Endothelial cell of umbilical vein (primary cell): ENCODE results near the gene KLF15. TPM values are rescaled to one million over a fixed set of nuclear protein-coding genes. Genes with fewer than 3 reads are reported as not detected.

ENCODE experiments used
- BruUV-seq: library from RNA; stranded (reverse); fragments of 400-500 nt; replicated peaks from 2 replicates; lab custom pipeline; 2021; lab: Mats Ljungman, UMichigan
- CTCF ChIA-PET: fragments of 300-600, 350-600 bp; sonication (Branson Sonifier 250); formaldehyde crosslinking; loops from one replicate; lab custom pipeline; 2021; ENCODE audit warnings: antibody characterized with exemption, inconsistent platforms; lab: Charles Lee
- POLR2A ChIA-PET: fragments of 300-600, 350-600 bp; sonication (Branson Sonifier 250); formaldehyde crosslinking; loops from one replicate; lab custom pipeline; 2021; ENCODE audit warnings: antibody characterized with exemption, inconsistent platforms; lab: Charles Lee
- DNase-seq: peaks from one replicate; pipeline ENCODE4 v3.0.0-alpha.2; 2011; ENCODE audit warnings: low read depth, low spot score
- FAIRE-seq: peaks from 2 replicates; lab custom pipeline; 2011; peaks lifted over from hg19 to GRCh38; lab: Jason Lieb, UNC
- H2AFZ ChIP-seq: 2 replicates; pipeline ENCODE4 v1.6.0; 2012; ENCODE audit warnings: low read depth, low read length, control low read depth, inconsistent platforms
- H3K27ac ChIP-seq: 2 replicates; pipeline ENCODE4 v1.5.1; 2011; ENCODE audit warnings: low read depth, mild to moderate bottlenecking, control low read depth, low read length, moderate library complexity; ENCODE audit not compliant: insufficient read depth
- H3K27me3 ChIP-seq, 2 experiments: 2 replicates each; pipeline versions ENCODE4 v1.6.0 to v1.6.1; 2011; ENCODE audit warnings: low read length in 2 of 2, mixed read lengths in 1 of 2; ENCODE audit not compliant: control insufficient read depth in 2 of 2, insufficient read depth in 2 of 2
- H3K36me3 ChIP-seq, 2 experiments: 2 replicates in 1 of 2; 3 replicates in 1 of 2; pipeline ENCODE4 v1.5.1; 2011; ENCODE audit warnings: low read length in 2 of 2, mild to moderate bottlenecking in 1 of 2, moderate library complexity in 1 of 2; ENCODE audit not compliant: control insufficient read depth in 2 of 2, insufficient read depth in 2 of 2; ENCODE audit errors: extremely low read depth in 1 of 2
- H3K4me1 ChIP-seq: 3 replicates; pipeline ENCODE4 v1.5.1; 2011; ENCODE audit warnings: mild to moderate bottlenecking, low read length; ENCODE audit not compliant: control insufficient read depth, insufficient read depth; ENCODE audit errors: extremely low read depth
- H3K4me2 ChIP-seq: 2 replicates; pipeline ENCODE4 v1.6.1; 2011; ENCODE audit warnings: low read length, control low read depth, mixed read lengths; ENCODE audit not compliant: insufficient read depth
- H3K4me3 ChIP-seq, 3 experiments: fragments of 200-600 bp in 1 of 3; sonication (generic), shearing (Covaris generic) in 1 of 3; replicated peaks in 1 of 3; 2 replicates each; pipeline ENCODE4 v1.5.1; 2011 to 2016; ENCODE audit warnings: control low read depth in 3 of 3, low read length in 3 of 3, mild to moderate bottlenecking in 2 of 3, inconsistent platforms in 1 of 3, low read depth in 1 of 3, moderate library complexity in 1 of 3; ENCODE audit not compliant: insufficient read depth in 1 of 3
- H3K79me2 ChIP-seq: 2 replicates; pipeline ENCODE4 v1.6.0; 2012; ENCODE audit warnings: low read length, inconsistent platforms; ENCODE audit not compliant: control insufficient read depth, insufficient read depth
- H3K9ac ChIP-seq: replicated peaks from 2 replicates; pipeline ENCODE3; 2011; ENCODE audit warnings: low read length, control low read depth; ENCODE audit not compliant: insufficient read depth; ENCODE audit errors: extremely low read depth
- H3K9me1 ChIP-seq: replicated peaks from 3 replicates; pipeline ENCODE4 v1.6.0; 2011; ENCODE audit warnings: mild to moderate bottlenecking, low read length; ENCODE audit not compliant: control insufficient read depth, insufficient read depth; ENCODE audit errors: extremely low read depth
- H3K9me3 ChIP-seq: replicated peaks from 2 replicates; pipeline ENCODE4 v1.5.1; 2012; ENCODE audit warnings: low read length, inconsistent platforms; ENCODE audit not compliant: control insufficient read depth, insufficient read depth
- H4K20me1 ChIP-seq: replicated peaks from 2 replicates; pipeline ENCODE3; 2011; ENCODE audit warnings: mild to moderate bottlenecking, low read length; ENCODE audit not compliant: control insufficient read depth, insufficient read depth; ENCODE audit errors: extremely low read depth
- CTCF ChIP-seq, 2 donors: IDR thresholded peaks; 1 replicate in 1 of 2; 2 replicates in 1 of 2; pipeline ENCODE4 v1.5.1; 2011; ENCODE audit warnings: low read length in 2 of 2, mild to moderate bottlenecking in 2 of 2, moderate library complexity in 2 of 2, control low read depth in 1 of 2, inconsistent platforms in 1 of 2, low read depth in 1 of 2; ENCODE audit not compliant: insufficient read depth in 1 of 2; ENCODE audit errors: extremely low read depth in 1 of 2
- EZH2 ChIP-seq: IDR thresholded peaks from 2 replicates; pipeline ENCODE4 v1.6.1; 2012; ENCODE audit warnings: borderline replicate concordance, low read depth, mild to moderate bottlenecking, moderate library complexity, low read length, inconsistent platforms; ENCODE audit not compliant: severe bottlenecking
- FOS ChIP-seq: IDR thresholded peaks from 2 replicates; pipeline ENCODE4 v1.6.1; 2011; ENCODE audit warnings: mild to moderate bottlenecking, low read length, moderate library complexity, borderline replicate concordance; ENCODE audit not compliant: insufficient read depth
- GATA2 ChIP-seq: IDR thresholded peaks from 2 replicates; pipeline ENCODE4 v1.7.0; 2011; ENCODE audit warnings: low read depth, mild to moderate bottlenecking, moderate library complexity, mixed read lengths, low read length; ENCODE audit not compliant: insufficient read length, insufficient read depth
- JUN ChIP-seq: IDR thresholded peaks from 2 replicates; pipeline ENCODE4 v1.6.1; 2011; ENCODE audit warnings: borderline replicate concordance, low read depth; ENCODE audit not compliant: insufficient read length, insufficient read depth
- MAX ChIP-seq: IDR thresholded peaks from 2 replicates; pipeline ENCODE4 v1.6.1; 2011; ENCODE audit not compliant: insufficient read depth, insufficient read length
- MYC ChIP-seq: IDR thresholded peaks from one replicate; pipeline ENCODE4 v1.6.1; 2011; ENCODE audit warnings: mild to moderate bottlenecking, low read depth, low read length
- POLR2A ChIP-seq: IDR thresholded peaks from 2 replicates; pipeline ENCODE4 v1.6.1; 2012; ENCODE audit warnings: low read depth, mild to moderate bottlenecking, control low read depth, low read length
- POLR2AphosphoS5 ChIP-seq: IDR thresholded peaks from 2 replicates; pipeline ENCODE4 v1.6.1; 2012; ENCODE audit warnings: low read depth, mild to moderate bottlenecking, control low read depth, low read length, moderate library complexity; ENCODE audit not compliant: insufficient read depth
- dilution Hi-C: fragments of 300-500 bp; cut with MboI; formaldehyde crosslinking; loops from one replicate; pipeline ENCODE4 v1.15.0; 2019; ENCODE audit warnings: low sequenced_read_pairs; ENCODE audit not compliant: extremely low pct_ligation_motif_present
- intact Hi-C: fragments of 100-400 bp; cut with micrococcal nuclease; formaldehyde crosslinking; loops from one replicate; pipeline ENCODE4 v1.10.0; 2022
- polyA plus RNA-seq, 4 experiments: library from polyadenylated mRNA; depleted of rRNA in 3 of 4; stranded (reverse) in 3 of 4; unstranded in 1 of 4; fragments of >200 nt; gene quantifications; 2 replicates each; pipeline versions ENCODE4 v1.2.1 to v1.2.3, GENCODE V29; 2011 to 2012; ENCODE audit warnings: missing spikeins in 1 of 4
- total RNA-seq: library from RNA; stranded (reverse); gene quantifications from 2 replicates; pipeline ENCODE4 v1.2.3, GENCODE V29; 2021

KLF15 gene
- total and polyA plus RNA-seq, 2 donors (not counting 3 experiments of a cell fraction or from before 2014, with no cell fraction given) = 2.2 to 3.0 TPM

GRCh38 chr3:126391631-126392030, 34.4 kb upstream of the KLF15 start:
- Histone ChIP-seq H3K36me3 (no peaks in the 10 kb centered on the region), H3K4me2 (no peak overlapping the region), H3K27ac (no peak overlapping the region), H3K9ac (no peak overlapping the region), H3K27me3 (peaks cover 22 to 31% of the 10 kb centered on the region in 2 experiments), H3K9me3 (no peaks in the 10 kb centered on the region), H3K4me1 (no peaks in the 10 kb centered on the region), H3K79me2 (no peaks in the 10 kb centered on the region), H2AFZ (no peak overlapping the region), H4K20me1 (no peaks in the 10 kb centered on the region), H3K4me3 (no peak overlapping the region), H3K9me1 (no peaks in the 10 kb centered on the region)
- FAIRE-seq (no peak), DNase-seq (no peak)
- intact Hi-C loops = no loop called here
- POLR2A ChIA-PET = no interaction called here
- CTCF ChIA-PET = interaction anchor here (0.8 to 6.4 kb wide), 7 partner anchors 21 to 258 kb away, joined by 3 to 112 read pairs (median 3); no protein-coding TSS in a partner anchor
- BruUV-seq = no TSS peak
- dilution Hi-C loops = no loop called here
- no peak for TF ChIP-seq POLR2A
- no peak for TF ChIP-seq MAX
- no peak for TF ChIP-seq GATA2
- no peak for TF ChIP-seq EZH2

GRCh38 chr3:126390751-126391150, 33.5 kb upstream of the KLF15 start:
- H3K4me2 ChIP-seq = no peak overlapping the region
- FAIRE-seq (no peak), DNase-seq (no peak)
- dilution Hi-C loops (no loop called here), intact Hi-C loops (no loop called here)
- TF ChIP-seq CTCF (IDR thresholded peaks at IDR 0.05; ENCODE audit: extremely low read depth in 1 of 2, insufficient read depth in 1 of 2, low read depth in 1 of 2, low read length in 2 of 2) (no peak), POLR2A (no peak), EZH2 (no peak), GATA2 (no peak), MAX (no peak), JUN (no peak), FOS (no peak), POLR2AphosphoS5 (no peak), MYC (no peak)
- no peaks in the 10 kb centered on the region for H3K9me1 ChIP-seq
- H3K27ac ChIP-seq = no peak overlapping the region
- H2AFZ ChIP-seq = no peak overlapping the region
- CTCF ChIA-PET = interaction anchor here (1.2 to 6.4 kb wide), 3 partner anchors 133 to 257 kb away, joined by 4 to 112 read pairs (median 30); no protein-coding TSS in a partner anchor
- peaks cover 21 to 27% of the 10 kb centered on the region in 2 experiments for H3K27me3 ChIP-seq
- no peak overlapping the region for H3K9ac ChIP-seq
- no peaks in the 10 kb centered on the region for H3K36me3 ChIP-seq
- no peaks in the 10 kb centered on the region for H4K20me1 ChIP-seq
- no TSS peak for BruUV-seq
- no peaks in the 10 kb centered on the region for H3K9me3 ChIP-seq
- POLR2A ChIA-PET = no interaction called here
- no peaks in the 10 kb centered on the region for H3K79me2 ChIP-seq
- no peak overlapping the region for H3K4me3 ChIP-seq
- H3K4me1 ChIP-seq = no peaks in the 10 kb centered on the region
